Measurements from ENCODE around the gene PPP1R1C.
"Not testable (repeated sequence)": the region's sequence is repeated elsewhere in the genome, so short reads cannot be mapped to it uniquely, and the experiment has no call there.

PPP1R1C gene

DNA sequence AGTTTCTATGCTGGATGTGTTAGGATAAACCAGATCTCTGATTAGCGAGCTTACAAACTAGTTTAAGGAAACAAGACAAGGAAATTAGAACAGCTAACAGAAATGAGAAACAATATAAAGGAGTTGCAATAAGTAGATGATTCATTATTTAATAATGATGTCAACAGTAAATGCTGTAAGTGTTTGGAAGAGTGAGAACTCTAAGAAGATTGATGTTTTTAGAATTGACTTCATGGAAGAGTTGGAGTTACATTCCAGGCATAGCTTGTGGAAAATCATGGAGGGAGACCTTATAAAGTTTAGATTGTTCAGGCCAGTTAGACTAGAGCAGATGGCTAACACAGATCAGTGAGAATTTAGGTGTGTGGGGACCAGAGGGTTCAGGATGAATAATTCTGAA is 32.6 kb downstream of the PPP1R1C start:
- H3K4me3 ChIP-seq (ENCODE audit: insufficient read length, low read depth): no peak overlapping the region
- DNase-seq (ENCODE audit: low read depth, low spot score): no peak
- TF ChIP-seq SUZ12 (IDR thresholded peaks at IDR 0.05; ENCODE audit: extremely low read depth, insufficient read depth, insufficient read length) (no peak), ZNF274 (IDR thresholded peaks at IDR 0.05; ENCODE audit: low read depth, low read length) (no peak)
- H3K4me1 ChIP-seq (ENCODE audit: insufficient read depth, insufficient read length): no peaks in the 10 kb centered on the region
- H3K36me3 ChIP-seq (ENCODE audit: insufficient read depth, insufficient read length, low read length): no peaks in the 10 kb centered on the region
- H3K27me3 ChIP-seq (ENCODE audit: insufficient read depth, insufficient read length): no peaks in the 10 kb centered on the region
- no peaks in the 10 kb centered on the region; the same call in 1 of the 2 replicates for H3K9me3 ChIP-seq (ENCODE audit: insufficient read depth, low read length)
- no peak overlapping the region for H3K9ac ChIP-seq (ENCODE audit: insufficient read length, low read depth)

DNA sequence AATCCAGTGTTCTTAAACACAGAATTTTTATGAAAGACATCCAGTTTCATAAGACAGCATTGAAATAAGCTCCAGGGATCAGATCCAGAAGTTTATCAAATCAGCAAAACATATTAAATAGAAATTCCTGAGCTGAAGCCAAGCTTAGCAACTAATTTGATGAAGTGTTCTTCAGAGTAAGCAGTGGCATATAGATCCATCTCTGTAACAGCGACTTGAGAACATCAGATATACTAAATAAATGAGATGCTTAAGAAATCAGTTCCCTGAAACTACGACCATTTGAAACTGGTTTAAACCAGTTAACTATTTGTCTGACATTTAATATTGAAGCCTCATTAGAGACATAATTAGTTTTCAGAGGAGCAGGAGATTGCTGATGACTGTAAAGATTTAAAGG is 34.1 kb downstream of the PPP1R1C start:
- no peaks in the 10 kb centered on the region for H3K27me3 ChIP-seq (ENCODE audit: insufficient read depth, insufficient read length)
- no peak overlapping the region for H3K9ac ChIP-seq (ENCODE audit: insufficient read length, low read depth)
- no peak overlapping the region for H3K4me3 ChIP-seq (ENCODE audit: insufficient read length, low read depth)
- H3K4me1 ChIP-seq (ENCODE audit: insufficient read depth, insufficient read length): no peaks in the 10 kb centered on the region
- no peak for DNase-seq (ENCODE audit: low read depth, low spot score)
- TF ChIP-seq ZNF274 (IDR thresholded peaks at IDR 0.05; ENCODE audit: low read depth, low read length) (no peak), YY1 (IDR thresholded peaks at IDR 0.05; ENCODE audit: insufficient read depth, insufficient read length) (no peak), SUZ12 (IDR thresholded peaks at IDR 0.05; ENCODE audit: extremely low read depth, insufficient read depth, insufficient read length) (no peak)
- no peaks in the 10 kb centered on the region for H3K36me3 ChIP-seq (ENCODE audit: insufficient read depth, insufficient read length, low read length)
- H3K9me3 ChIP-seq (ENCODE audit: insufficient read depth, low read length): no peaks in the 10 kb centered on the region; the same call in 1 of the 2 replicates

GRCh38 chr2:182020286-182021070 is 34.8 kb downstream of the PPP1R1C start:
- Histone ChIP-seq H3K9me3 (ENCODE audit: insufficient read depth, low read length) (no peaks in the 10 kb centered on the region; the same call in 1 of the 2 replicates), H3K4me3 (ENCODE audit: insufficient read length, low read depth) (no peak overlapping the region), H3K27me3 (ENCODE audit: insufficient read depth, insufficient read length) (no peaks in the 10 kb centered on the region), H3K36me3 (ENCODE audit: insufficient read depth, insufficient read length, low read length) (no peaks in the 10 kb centered on the region), H3K4me1 (ENCODE audit: insufficient read depth, insufficient read length) (no peaks in the 10 kb centered on the region), H3K9ac (ENCODE audit: insufficient read length, low read depth) (no peak overlapping the region)
- DNase-seq (ENCODE audit: low read depth, low spot score): no peak
- TF ChIP-seq SUZ12 (IDR thresholded peaks at IDR 0.05; ENCODE audit: extremely low read depth, insufficient read depth, insufficient read length) (no peak), ZNF274 (IDR thresholded peaks at IDR 0.05; ENCODE audit: low read depth, low read length) (no peak), YY1 (IDR thresholded peaks at IDR 0.05; ENCODE audit: insufficient read depth, insufficient read length) (no peak)

DNA sequence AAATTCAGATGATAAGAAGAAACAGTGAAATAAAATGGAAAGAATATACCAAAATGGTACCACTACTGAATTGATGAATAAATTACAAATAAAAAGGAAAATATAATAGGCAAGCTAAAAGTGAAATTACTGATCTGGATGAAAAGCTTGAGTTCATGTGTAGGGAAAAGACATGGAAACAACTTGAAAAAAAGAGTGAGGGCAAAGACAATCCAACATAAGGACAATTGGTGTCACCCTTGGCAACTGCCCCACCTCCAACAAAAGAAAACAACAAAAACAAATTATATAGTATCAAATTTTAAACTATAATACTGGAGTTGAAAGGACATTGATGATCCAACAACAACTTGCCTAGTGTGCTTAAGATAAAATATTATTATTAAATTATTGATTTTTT is 37.6 kb downstream of the PPP1R1C start:
- no peaks in the 10 kb centered on the region for H3K4me1 ChIP-seq (ENCODE audit: insufficient read depth, insufficient read length)
- H3K27me3 ChIP-seq (ENCODE audit: insufficient read depth, insufficient read length): no peaks in the 10 kb centered on the region
- H3K4me3 ChIP-seq (ENCODE audit: insufficient read length, low read depth): no peak overlapping the region
- no peak for TF ChIP-seq SUZ12 (IDR thresholded peaks at IDR 0.05; ENCODE audit: extremely low read depth, insufficient read depth, insufficient read length)
- TF ChIP-seq ZNF274 (IDR thresholded peaks at IDR 0.05; ENCODE audit: low read depth, low read length): no peak
- no peak for TF ChIP-seq YY1 (IDR thresholded peaks at IDR 0.05; ENCODE audit: insufficient read depth, insufficient read length)
- H3K9ac ChIP-seq (ENCODE audit: insufficient read length, low read depth): no peak overlapping the region
- H3K9me3 ChIP-seq (ENCODE audit: insufficient read depth, low read length): no peaks in the 10 kb centered on the region; the same call in 1 of the 2 replicates
- no peaks in the 10 kb centered on the region for H3K36me3 ChIP-seq (ENCODE audit: insufficient read depth, insufficient read length, low read length)
- DNase-seq (ENCODE audit: low read depth, low spot score): no peak

DNA sequence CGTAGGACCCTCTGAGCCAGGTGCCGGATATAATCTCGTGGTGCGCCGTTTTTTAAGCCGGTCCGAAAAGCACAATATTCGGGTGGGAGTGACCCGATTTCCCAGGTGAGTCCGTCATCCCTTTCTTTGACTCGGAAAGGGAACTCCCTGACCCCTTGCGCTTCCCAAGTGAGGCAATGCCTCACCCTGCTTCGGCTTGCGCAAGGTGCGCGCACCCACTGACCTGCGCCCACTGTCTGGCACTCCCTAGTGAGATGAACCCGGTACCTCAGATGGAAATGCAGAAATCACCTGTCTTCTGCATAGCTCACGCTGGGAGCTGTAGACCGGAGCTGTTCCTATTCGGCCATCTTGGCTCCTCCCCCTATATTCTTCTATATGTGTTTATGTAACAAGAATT is 45.2 kb downstream of the PPP1R1C start:
- DNase-seq (ENCODE audit: low read depth, low spot score); H3K36me3 ChIP-seq (ENCODE audit: insufficient read depth, insufficient read length, low read length); H3K27me3 ChIP-seq (ENCODE audit: insufficient read depth, insufficient read length); H3K9me3 ChIP-seq (ENCODE audit: insufficient read depth, low read length); H3K4me1 ChIP-seq (ENCODE audit: insufficient read depth, insufficient read length): not testable (repeated sequence)
- H3K9ac ChIP-seq (ENCODE audit: insufficient read length, low read depth): peak overlapping the region; percentile 64
- peak overlapping the region; percentile 57 for H3K4me3 ChIP-seq (ENCODE audit: insufficient read length, low read depth)

GRCh38 chr2:182031956-182032355 is 46.3 kb downstream of the PPP1R1C start:
- H3K4me3 ChIP-seq (ENCODE audit: insufficient read length, low read depth): no peak overlapping the region
- TF ChIP-seq ZNF274 (IDR thresholded peaks at IDR 0.05; ENCODE audit: low read depth, low read length) (no peak), SUZ12 (IDR thresholded peaks at IDR 0.05; ENCODE audit: extremely low read depth, insufficient read depth, insufficient read length) (no peak), YY1 (IDR thresholded peaks at IDR 0.05; ENCODE audit: insufficient read depth, insufficient read length) (no peak)
- no peaks in the 10 kb centered on the region for H3K36me3 ChIP-seq (ENCODE audit: insufficient read depth, insufficient read length, low read length)
- H3K9ac ChIP-seq (ENCODE audit: insufficient read length, low read depth): no peak overlapping the region
- DNase-seq (ENCODE audit: low read depth, low spot score): no peak
- no peaks in the 10 kb centered on the region for H3K4me1 ChIP-seq (ENCODE audit: insufficient read depth, insufficient read length)
- H3K27me3 ChIP-seq (ENCODE audit: insufficient read depth, insufficient read length): no peaks in the 10 kb centered on the region
- 0 out of 2 replicates have a peak, but pooled peaks cover 5% of the 10 kb centered on the region for H3K9me3 ChIP-seq (ENCODE audit: insufficient read depth, low read length)

DNA sequence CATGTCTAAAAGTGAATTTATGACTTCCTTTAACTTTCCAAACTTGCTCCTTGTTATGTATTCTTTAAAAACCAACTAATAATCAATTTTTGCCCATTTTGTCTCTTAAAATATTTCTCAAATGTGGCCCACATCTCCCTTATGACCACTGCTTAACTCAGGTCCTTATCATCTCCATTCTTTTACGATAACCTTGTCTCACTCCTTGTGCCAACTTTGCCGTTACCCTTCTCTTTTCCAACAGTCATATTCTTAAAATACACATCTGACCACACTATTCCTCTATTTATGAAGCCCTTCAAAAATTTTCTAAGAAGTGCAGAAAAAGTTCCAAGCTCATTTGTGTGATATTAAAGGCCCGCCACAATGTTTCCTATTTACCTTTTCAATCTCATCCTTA is 47.8 kb downstream of the PPP1R1C start:
- H3K36me3 ChIP-seq (ENCODE audit: insufficient read depth, insufficient read length, low read length): no peaks in the 10 kb centered on the region
- no peaks in the 10 kb centered on the region for H3K4me1 ChIP-seq (ENCODE audit: insufficient read depth, insufficient read length)
- no peak overlapping the region for H3K4me3 ChIP-seq (ENCODE audit: insufficient read length, low read depth)
- no peak overlapping the region for H3K9ac ChIP-seq (ENCODE audit: insufficient read length, low read depth)
- no peaks in the 10 kb centered on the region for H3K27me3 ChIP-seq (ENCODE audit: insufficient read depth, insufficient read length)
- H3K9me3 ChIP-seq (ENCODE audit: insufficient read depth, low read length): 0 out of 2 replicates have a peak, but pooled peaks cover 5% of the 10 kb centered on the region
- TF ChIP-seq SUZ12 (IDR thresholded peaks at IDR 0.05; ENCODE audit: extremely low read depth, insufficient read depth, insufficient read length): no peak
- TF ChIP-seq ZNF274 (IDR thresholded peaks at IDR 0.05; ENCODE audit: low read depth, low read length): no peak
- no peak for TF ChIP-seq YY1 (IDR thresholded peaks at IDR 0.05; ENCODE audit: insufficient read depth, insufficient read length)
- no peak for DNase-seq (ENCODE audit: low read depth, low spot score)
